ENCODE data around the gene LSM4.

DNA sequence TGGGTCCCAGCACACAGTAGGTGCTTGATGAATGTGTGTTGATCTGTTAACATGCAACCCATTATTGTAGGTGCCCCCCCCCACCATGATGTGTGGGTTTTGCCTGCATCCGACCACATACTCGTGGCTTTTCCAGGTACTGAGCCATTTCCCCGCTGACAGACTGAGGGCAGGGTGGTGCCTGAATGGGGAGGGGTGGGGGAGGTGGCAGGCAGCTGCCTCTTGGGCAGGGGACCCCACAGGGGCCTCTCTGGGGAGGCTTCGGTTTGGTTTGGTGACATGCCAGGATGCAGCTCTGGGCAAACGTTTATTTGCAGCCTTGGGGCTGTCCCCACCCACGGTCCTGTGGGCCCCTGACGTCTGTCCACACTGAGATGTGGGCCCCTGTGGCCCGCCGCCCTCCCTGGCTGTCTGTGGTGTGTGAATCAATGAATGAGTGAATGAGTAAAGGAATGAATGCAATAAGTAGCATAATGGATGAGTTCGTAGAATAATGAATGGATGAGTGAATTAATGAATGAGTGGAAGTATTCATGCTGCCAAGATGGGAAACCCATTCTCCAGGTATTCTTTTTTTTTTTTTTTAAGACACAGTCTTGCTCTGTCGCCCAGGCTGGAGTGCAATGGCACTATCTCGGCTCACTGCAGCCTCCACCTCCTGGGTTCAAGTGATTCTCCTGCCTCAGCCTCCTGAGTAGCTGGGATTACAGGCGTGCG lies 32.4 kb downstream of the LSM4 start:
- TF ChIP-seq, protein P1, sequence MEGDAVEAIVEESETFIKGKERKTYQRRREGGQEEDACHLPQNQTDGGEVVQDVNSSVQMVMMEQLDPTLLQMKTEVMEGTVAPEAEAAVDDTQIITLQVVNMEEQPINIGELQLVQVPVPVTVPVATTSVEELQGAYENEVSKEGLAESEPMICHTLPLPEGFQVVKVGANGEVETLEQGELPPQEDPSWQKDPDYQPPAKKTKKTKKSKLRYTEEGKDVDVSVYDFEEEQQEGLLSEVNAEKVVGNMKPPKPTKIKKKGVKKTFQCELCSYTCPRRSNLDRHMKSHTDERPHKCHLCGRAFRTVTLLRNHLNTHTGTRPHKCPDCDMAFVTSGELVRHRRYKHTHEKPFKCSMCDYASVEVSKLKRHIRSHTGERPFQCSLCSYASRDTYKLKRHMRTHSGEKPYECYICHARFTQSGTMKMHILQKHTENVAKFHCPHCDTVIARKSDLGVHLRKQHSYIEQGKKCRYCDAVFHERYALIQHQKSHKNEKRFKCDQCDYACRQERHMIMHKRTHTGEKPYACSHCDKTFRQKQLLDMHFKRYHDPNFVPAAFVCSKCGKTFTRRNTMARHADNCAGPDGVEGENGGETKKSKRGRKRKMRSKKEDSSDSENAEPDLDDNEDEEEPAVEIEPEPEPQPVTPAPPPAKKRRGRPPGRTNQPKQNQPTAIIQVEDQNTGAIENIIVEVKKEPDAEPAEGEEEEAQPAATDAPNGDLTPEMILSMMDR (conservative IDR thresholded peaks at IDR 0.05 in 1 of 2, IDR thresholded peaks at IDR 0.05 in 1 of 2; ENCODE audit: low read depth in 1 of 2, low read length in 2 of 2), result no peak
- no peak for TF ChIP-seq EZH2 (IDR thresholded peaks at IDR 0.05; ENCODE audit: low read length, missing control alignments)

Measured in fibroblast of lung (primary cell).